OCI-LY1 (cell line): Measurements from ENCODE around the gene PDE4D.

ENCODE experiments used
- CTCF ChIP-seq: fragments of 200-600 bp; sonication (generic), shearing (Covaris generic); IDR thresholded peaks from 2 replicates; pipeline ENCODE4 v1.5.1; 2017; ENCODE audit warnings: mild to moderate bottlenecking, antibody characterized with exemption, low read length, moderate library complexity, mixed read lengths
- EZH2 ChIP-seq: fragments of 200-600 bp; sonication (generic), shearing (Covaris generic); IDR thresholded peaks from 2 replicates; pipeline ENCODE4 v1.8.0; 2017; ENCODE audit warnings: borderline replicate concordance, mixed run types, mild to moderate bottlenecking, antibody characterized with exemption, low read length, moderate library complexity, mixed read lengths

- TF ChIP-seq CTCF (no peak), EZH2 (no peak)
Measured at GRCh38 chr5:59766427-59767210, 126.9 kb downstream of the PDE4D start.
